HG02970 (cell line): Measurements from ENCODE around the gene TMX1.

Source experiments
- ATAC-seq: cut with Tn5 transposase; IDR thresholded peaks from one replicate; pipeline ENCODE4 v1.9.1; 2021; ENCODE audit warnings: mild to moderate bottlenecking, moderate library complexity, moderate number of reproducible peaks; ENCODE audit not compliant: unreplicated experiment, low FRiP score

The TMX1 gene

GRCh38 chr14:51242545-51243490 is 2.8 kb downstream of the TMX1 start:
- no peak for ATAC-seq

GRCh38 chr14:51244591-51244990 is 4.5 kb downstream of the TMX1 start:
- no peak for ATAC-seq

GRCh38 chr14:51246032-51246431 is 6.0 kb downstream of the TMX1 start:
- ATAC-seq, result no peak

- ATAC-seq, result no peak
These were observed 8.3 kb downstream of the TMX1 start for GRCh38 chr14:51248016-51248987.

GRCh38 chr14:51251486-51251885 is 11.4 kb downstream of the TMX1 start:
- ATAC-seq, result no peak

GRCh38 chr14:51253880-51254279 is 13.8 kb downstream of the TMX1 start:
- ATAC-seq, result no peak

GRCh38 chr14:51258280-51258679 is 18.2 kb downstream of the TMX1 start:
- ATAC-seq, result no peak

- no peak for ATAC-seq
These were observed 18.7 kb downstream of the TMX1 start for GRCh38 chr14:51258788-51259187.

- ATAC-seq, result no peak
These were observed 20.2 kb downstream of the TMX1 start for GRCh38 chr14:51260225-51260624.

- no peak for ATAC-seq
These were observed 21.1 kb downstream of the TMX1 start for GRCh38 chr14:51261151-51261550.

GRCh38 chr14:51262868-51263267 is 22.8 kb downstream of the TMX1 start:
- ATAC-seq, result no peak

GRCh38 chr14:51269634-51270033 is 29.6 kb downstream of the TMX1 start:
- no peak for ATAC-seq

GRCh38 chr14:51276605-51277004 is 36.6 kb downstream of the TMX1 start:
- ATAC-seq, result no peak

- no peak for ATAC-seq
These were observed 37.8 kb downstream of the TMX1 start for GRCh38 chr14:51277753-51278415.

GRCh38 chr14:51282517-51282916 is 42.5 kb downstream of the TMX1 start:
- ATAC-seq, result no peak

- no peak for ATAC-seq
These were observed 43.5 kb downstream of the TMX1 start for GRCh38 chr14:51283402-51284085.

GRCh38 chr14:51284241-51284640 is 44.2 kb downstream of the TMX1 start:
- ATAC-seq, result no peak

GRCh38 chr14:51285120-51285519 is 45.1 kb downstream of the TMX1 start:
- ATAC-seq, result no peak

- no peak for ATAC-seq
These were observed 49.1 kb downstream of the TMX1 start for GRCh38 chr14:51289169-51289568.

GRCh38 chr14:51290132-51290531 is 50.1 kb downstream of the TMX1 start:
- ATAC-seq, result no peak
